T-helper 1 cell treated with Interleukin-12 subunit alpha and Interleukin-12 subunit beta and Interleukin-4 antibody, amounts not matched to agents 30 ng/mL and 1 ng/mL, for 36 hours (primary cell): ENCODE data around the gene ADM. TPM values are rescaled to one million over a fixed set of nuclear protein-coding genes. Genes with fewer than 3 reads are reported as not detected.

Experiments used
- intact Hi-C: fragments of 100-400 bp; cut with micrococcal nuclease; formaldehyde crosslinking; loops from one replicate; pipeline ENCODE4 v1.15.1; 2024
- total RNA-seq: library from RNA; stranded (reverse); gene quantifications from 2 replicates; pipeline ENCODE4 v1.2.3, GENCODE V29; 2022

Gene ADM
- total RNA-seq, 1 donor from 2014 or later = 0.64 TPM

GRCh38 chr11:10326012-10326964 is 21.4 kb downstream of the ADM start:
- intact Hi-C loops = loop anchor here (10.0 kb wide), 1 partner anchor 791 kb away; no protein-coding TSS in a partner anchor

- intact Hi-C loops = loop anchor here (10.0 kb wide), 1 partner anchor 792 kb away; no protein-coding TSS in a partner anchor
These were observed 22.4 kb downstream of the ADM start for GRCh38 chr11:10327254-10327653.

- intact Hi-C loops = loop anchor here (10.0 kb wide), 1 partner anchor 794 kb away; no protein-coding TSS in a partner anchor
These were observed 23.6 kb downstream of the ADM start for GRCh38 chr11:10328314-10329098.

- intact Hi-C loops = loop anchor here (10.0 kb wide), 1 partner anchor 795 kb away; no protein-coding TSS in a partner anchor
These were observed 24.5 kb downstream of the ADM start for GRCh38 chr11:10329356-10329755.

GRCh38 chr11:10329935-10330334 is 25.1 kb downstream of the ADM start:
- intact Hi-C loops = loop anchor here (10.0 kb wide), 1 partner anchor 795 kb away; no protein-coding TSS in a partner anchor

- intact Hi-C loops = no loop called here
These were observed 26.8 kb downstream of the ADM start for GRCh38 chr11:10331548-10332289.

- intact Hi-C loops = no loop called here
These were observed 28.6 kb downstream of the ADM start for GRCh38 chr11:10333490-10333889.

- intact Hi-C loops = no loop called here
These were observed 33.4 kb downstream of the ADM start for GRCh38 chr11:10338287-10338686.

- intact Hi-C loops = no loop called here
These were observed 43.9 kb downstream of the ADM start for GRCh38 chr11:10348650-10349280.

- intact Hi-C loops = no loop called here
These were observed 44.4 kb downstream of the ADM start for GRCh38 chr11:10349281-10349665.

GRCh38 chr11:10349806-10350205 is 44.9 kb downstream of the ADM start:
- intact Hi-C loops = no loop called here

GRCh38 chr11:10350334-10350733 is 45.5 kb downstream of the ADM start:
- intact Hi-C loops = no loop called here

GRCh38 chr11:10351435-10351764 is 46.5 kb downstream of the ADM start:
- intact Hi-C loops = no loop called here

GRCh38 chr11:10351765-10352641 is 47.1 kb downstream of the ADM start:
- intact Hi-C loops = no loop called here

GRCh38 chr11:10352921-10353550 is 48.2 kb downstream of the ADM start:
- intact Hi-C loops = no loop called here

- intact Hi-C loops = no loop called here
These were observed 49.5 kb downstream of the ADM start for GRCh38 chr11:10354389-10354788.

- intact Hi-C loops = no loop called here
These were observed 50.4 kb downstream of the ADM start for GRCh38 chr11:10355257-10355661.

GRCh38 chr11:10356161-10356560 is 51.3 kb downstream of the ADM start:
- intact Hi-C loops = no loop called here
